ENCODE data around the gene BCL2L15.

Gene BCL2L15

DNA sequence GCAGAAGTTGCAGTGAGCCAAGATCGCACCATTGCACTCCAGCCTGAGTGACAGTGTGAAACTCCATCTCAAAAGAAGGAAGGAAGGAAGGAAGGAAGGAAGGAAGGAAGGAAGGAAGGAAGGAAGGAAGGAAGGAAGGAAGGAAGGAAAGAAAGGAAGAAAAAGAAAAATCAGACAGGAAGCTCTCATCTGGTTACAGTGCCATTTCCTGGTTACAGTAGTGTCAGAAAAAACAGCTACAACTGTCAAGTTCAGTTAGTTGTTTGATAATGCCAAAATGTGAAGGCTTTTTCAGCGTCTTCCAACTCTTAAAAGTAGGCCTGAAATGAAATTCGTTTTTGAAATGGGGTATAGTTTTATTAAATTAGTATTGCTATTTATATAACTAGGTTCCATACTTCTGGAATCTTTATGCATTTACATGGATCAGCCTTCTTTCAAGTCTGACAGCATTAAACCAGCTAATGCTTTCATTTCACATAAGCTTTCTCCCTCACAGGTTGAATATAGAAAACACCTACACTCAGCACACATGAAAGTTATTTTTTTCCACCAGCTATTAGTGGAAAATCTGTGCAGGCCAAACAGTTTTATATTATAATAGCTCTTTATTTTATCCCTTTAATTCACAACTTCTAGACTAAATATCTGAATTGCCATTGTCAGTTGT is 37.1 kb downstream of the BCL2L15 start:
- Histone ChIP-seq H3K27ac (peak overlapping the region; percentile 61), H3K27me3 (no peaks in the 10 kb centered on the region), H3K4me3 (ENCODE audit: low read depth in 1 of 2, low read length in 1 of 2) (no peak overlapping the region), H3K4me1 (ENCODE audit: control insufficient read depth in 1 of 2, insufficient read depth in 1 of 2, low read depth in 1 of 2, low read length in 1 of 2) (peaks cover 11 to 19% of the 10 kb centered on the region in 2 experiments), H3K9me3 (no peaks in the 10 kb centered on the region), H3K36me3 (peaks cover 53% of the 10 kb centered on the region)
- TF ChIP-seq, protein P1, sequence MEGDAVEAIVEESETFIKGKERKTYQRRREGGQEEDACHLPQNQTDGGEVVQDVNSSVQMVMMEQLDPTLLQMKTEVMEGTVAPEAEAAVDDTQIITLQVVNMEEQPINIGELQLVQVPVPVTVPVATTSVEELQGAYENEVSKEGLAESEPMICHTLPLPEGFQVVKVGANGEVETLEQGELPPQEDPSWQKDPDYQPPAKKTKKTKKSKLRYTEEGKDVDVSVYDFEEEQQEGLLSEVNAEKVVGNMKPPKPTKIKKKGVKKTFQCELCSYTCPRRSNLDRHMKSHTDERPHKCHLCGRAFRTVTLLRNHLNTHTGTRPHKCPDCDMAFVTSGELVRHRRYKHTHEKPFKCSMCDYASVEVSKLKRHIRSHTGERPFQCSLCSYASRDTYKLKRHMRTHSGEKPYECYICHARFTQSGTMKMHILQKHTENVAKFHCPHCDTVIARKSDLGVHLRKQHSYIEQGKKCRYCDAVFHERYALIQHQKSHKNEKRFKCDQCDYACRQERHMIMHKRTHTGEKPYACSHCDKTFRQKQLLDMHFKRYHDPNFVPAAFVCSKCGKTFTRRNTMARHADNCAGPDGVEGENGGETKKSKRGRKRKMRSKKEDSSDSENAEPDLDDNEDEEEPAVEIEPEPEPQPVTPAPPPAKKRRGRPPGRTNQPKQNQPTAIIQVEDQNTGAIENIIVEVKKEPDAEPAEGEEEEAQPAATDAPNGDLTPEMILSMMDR (IDR thresholded peaks at IDR 0.05), result no peak

DNA sequence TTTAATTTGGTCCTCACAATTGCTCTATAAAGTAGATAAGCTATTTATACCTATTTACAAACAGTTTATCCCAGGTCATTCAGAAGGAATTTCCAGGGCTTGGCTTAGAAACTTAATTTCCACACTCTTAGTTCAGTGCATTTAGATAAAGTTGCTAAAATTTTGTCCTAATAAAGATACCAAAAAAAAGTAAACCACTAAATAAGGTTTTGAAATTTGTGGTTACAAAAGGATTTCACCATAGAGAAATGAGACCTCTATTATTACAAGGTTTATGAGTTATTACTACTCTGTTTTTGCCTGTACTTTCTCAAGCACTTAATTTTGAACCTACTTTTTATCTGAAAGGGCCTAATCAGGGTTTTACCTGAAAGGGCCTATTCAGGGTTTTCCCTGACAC is 38.3 kb downstream of the BCL2L15 start:
- Histone ChIP-seq H3K4me1 (ENCODE audit: control insufficient read depth in 1 of 2, insufficient read depth in 1 of 2, low read depth in 1 of 2, low read length in 1 of 2) (peaks cover 11 to 19% of the 10 kb centered on the region in 2 experiments), H3K27me3 (no peaks in the 10 kb centered on the region), H3K9me3 (no peaks in the 10 kb centered on the region), H3K36me3 (peaks cover 51% of the 10 kb centered on the region), H3K4me3 (ENCODE audit: low read depth in 1 of 2, low read length in 1 of 2) (no peak overlapping the region), H3K27ac (peak overlapping the region; percentile 61)
- TF ChIP-seq, protein P1 (IDR thresholded peaks at IDR 0.05), result no peak

DNA sequence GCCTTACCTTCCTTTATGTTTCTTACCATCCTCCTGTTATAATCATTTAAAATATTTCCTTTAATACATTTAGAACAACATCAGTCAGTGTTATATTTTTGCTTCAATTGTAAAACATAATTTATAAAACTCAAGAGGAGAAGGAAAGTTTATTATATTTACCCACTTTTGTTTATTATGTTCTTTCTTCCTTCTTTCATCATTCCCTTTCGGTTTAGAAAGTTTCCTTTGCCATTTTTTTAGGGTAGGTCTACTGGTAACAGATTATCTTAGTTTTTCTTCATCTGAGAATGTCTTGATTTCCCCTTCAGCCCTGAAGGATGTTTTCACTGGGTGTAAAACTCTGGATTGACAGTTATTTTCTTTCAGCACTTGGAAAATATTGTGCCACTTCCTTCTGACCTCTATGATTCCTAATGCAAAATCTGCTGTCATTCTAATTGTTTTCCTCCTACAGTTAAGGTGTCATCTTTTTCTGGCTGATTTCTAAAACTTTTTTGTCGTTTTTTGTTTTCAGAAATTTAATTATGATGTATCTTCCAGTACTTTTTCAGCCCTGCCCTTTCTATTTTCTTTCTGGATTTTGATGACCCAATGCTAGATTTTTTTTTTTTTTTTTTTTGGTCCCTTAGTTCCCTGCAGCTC is 40.9 kb downstream of the BCL2L15 start:
- Histone ChIP-seq H3K4me1 (ENCODE audit: control insufficient read depth in 1 of 2, insufficient read depth in 1 of 2, low read depth in 1 of 2, low read length in 1 of 2) (peaks cover 11 to 19% of the 10 kb centered on the region in 2 experiments), H3K27ac (no peak overlapping the region), H3K27me3 (no peaks in the 10 kb centered on the region), H3K9me3 (no peaks in the 10 kb centered on the region), H3K36me3 (peaks cover 55% of the 10 kb centered on the region), H3K4me3 (ENCODE audit: low read depth in 1 of 2, low read length in 1 of 2) (no peak overlapping the region)
- TF ChIP-seq, protein P1 (IDR thresholded peaks at IDR 0.05), result no peak

DNA sequence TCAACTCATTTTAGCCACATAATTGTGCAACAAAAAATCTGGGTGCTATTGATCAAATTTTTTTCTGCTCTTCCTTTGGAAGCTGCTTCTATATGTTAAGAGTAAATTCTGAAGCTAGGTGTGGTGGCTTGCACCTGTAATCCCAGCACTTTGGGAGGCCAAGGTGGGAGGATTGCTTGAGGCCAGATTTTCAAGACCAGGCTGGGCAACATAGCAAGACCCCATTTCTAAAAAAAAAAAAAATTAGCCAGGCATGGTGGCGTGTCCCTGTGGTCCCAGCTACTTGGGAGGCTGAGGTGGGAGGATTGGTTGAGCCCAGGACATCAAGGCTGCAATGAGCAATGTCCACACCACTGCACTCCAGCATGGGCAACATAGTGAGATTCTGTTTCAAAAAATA is 50.8 kb downstream of the BCL2L15 start:
- H3K9me3 ChIP-seq, result no peaks in the 10 kb centered on the region
- H3K36me3 ChIP-seq, result peaks cover 72% of the 10 kb centered on the region
- H3K4me3 ChIP-seq (ENCODE audit: low read depth in 1 of 2, low read length in 1 of 2), result no peak overlapping the region
- TF ChIP-seq, protein P1 (IDR thresholded peaks at IDR 0.05), result no peak
- H3K27ac ChIP-seq, result peak overlapping the region; percentile 64
- no peaks in the 10 kb centered on the region for H3K27me3 ChIP-seq
- H3K4me1 ChIP-seq (ENCODE audit: control insufficient read depth in 1 of 2, insufficient read depth in 1 of 2, low read depth in 1 of 2, low read length in 1 of 2), result peaks cover 6 to 18% of the 10 kb centered on the region in 2 experiments

DNA sequence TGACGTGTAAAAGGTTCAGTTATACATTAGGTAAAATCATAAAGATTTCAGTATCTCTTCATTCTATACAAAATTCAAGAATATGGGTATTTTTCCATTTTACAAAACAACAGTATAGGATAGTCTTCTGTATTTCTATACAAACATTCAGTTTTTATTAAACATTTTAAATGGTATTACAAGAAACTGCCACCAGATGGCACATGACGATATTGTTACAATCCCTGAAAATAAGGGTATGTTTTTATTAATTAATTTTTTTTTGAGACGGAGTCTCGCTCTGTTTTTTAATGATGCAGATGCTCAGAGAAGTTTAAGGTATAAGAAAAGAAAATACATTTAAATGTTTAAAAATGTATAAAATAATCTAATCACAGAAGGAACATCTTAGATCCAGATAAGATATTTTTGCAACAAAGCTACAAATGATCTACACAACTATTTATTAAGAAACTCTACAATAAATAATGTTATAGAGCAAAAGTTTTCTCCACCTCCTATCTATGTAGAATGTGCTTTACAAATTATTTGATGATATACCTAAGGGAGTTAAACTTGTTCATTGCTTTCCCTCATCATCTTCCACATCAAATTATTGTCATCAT is 51.6 kb downstream of the BCL2L15 start:
- TF ChIP-seq, protein P1 (IDR thresholded peaks at IDR 0.05), result peak; percentile 64
- H3K36me3 ChIP-seq, result peaks cover 73% of the 10 kb centered on the region
- no peaks in the 10 kb centered on the region for H3K27me3 ChIP-seq
- peaks cover 6 to 18% of the 10 kb centered on the region in 2 experiments for H3K4me1 ChIP-seq (ENCODE audit: control insufficient read depth in 1 of 2, insufficient read depth in 1 of 2, low read depth in 1 of 2, low read length in 1 of 2)
- H3K27ac ChIP-seq, result peak overlapping the region; percentile 64
- H3K4me3 ChIP-seq (ENCODE audit: low read depth in 1 of 2, low read length in 1 of 2), result no peak overlapping the region
- H3K9me3 ChIP-seq, result no peaks in the 10 kb centered on the region

All from neutrophil (primary cell).